Mucosa of gallbladder (tissue), 1 donor: ENCODE data around the gene XK. TPM values are rescaled to one million over a fixed set of nuclear protein-coding genes. Genes with fewer than 3 reads are reported as not detected.

ENCODE experiments used
- DNase-seq: peaks from one replicate; pipeline ENCODE4 v3.0.0-alpha.2; 2020; ENCODE audit warnings: low spot score
- total RNA-seq: library from RNA; stranded (reverse); gene quantifications from one replicate; pipeline ENCODE4 v1.2.1, GENCODE V29; 2021
- donor health status: DM: no; HTN: no; CAD: no.

XK gene
- total RNA-seq, 1 donor from 2014 or later: 2.8 TPM

DNA sequence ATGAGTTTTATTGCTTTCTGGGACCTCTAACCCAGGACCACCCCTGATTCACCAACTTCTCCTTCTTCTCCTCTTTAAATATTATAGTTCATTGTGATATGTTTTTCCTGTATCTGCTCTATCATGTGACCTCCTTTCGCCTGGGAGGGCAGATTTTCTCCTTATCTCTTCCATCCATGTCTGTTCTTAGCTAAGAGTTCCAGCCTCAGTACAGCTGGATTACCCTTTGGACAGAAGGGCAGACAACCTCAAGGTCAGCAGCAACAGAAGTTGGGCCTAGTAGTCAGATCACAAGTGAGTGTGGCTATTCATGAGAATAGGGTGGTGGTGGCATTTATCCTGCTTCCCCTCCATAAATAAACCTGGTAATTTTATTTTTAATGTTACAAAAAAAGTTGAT, 5.7 kb upstream of the XK start:
- no peak for DNase-seq

DNA sequence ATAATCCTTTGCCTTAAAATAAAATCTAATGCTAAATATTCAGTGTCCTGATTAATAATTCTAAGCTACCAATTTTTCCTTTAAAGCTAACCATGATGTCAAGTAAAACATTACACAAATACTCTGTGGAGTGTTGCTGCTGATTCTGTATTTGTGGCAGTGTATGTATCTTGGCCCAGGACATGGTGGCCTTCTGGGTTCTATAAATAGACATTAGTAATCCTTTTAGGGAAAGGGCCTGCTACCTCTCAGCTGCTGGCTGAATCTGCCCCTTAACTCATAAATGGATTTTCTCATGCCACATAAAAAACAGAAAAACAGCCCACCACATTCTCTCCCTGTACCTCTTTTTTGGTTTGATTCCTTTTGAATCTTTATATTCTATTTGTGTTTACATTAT, 1.2 kb upstream of the XK start:
- no peak for DNase-seq

DNA sequence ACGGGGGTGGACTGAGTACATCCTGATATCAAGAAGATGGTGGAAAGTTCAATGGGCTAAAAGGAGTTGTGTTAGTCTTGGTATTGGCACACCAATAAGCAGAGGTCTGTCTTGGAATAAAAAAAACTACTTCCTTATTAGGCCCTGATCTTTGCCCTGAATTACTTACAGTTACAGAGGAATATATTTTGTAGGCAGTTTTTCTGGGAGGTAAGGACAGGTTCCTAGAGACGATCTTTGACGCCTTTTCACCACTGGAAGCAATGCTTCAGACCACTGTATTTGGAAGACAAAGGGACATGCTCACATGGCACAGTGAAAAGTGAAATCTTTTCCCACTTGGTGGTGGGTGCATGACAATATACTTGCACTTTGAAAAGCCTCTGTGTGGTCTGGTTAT, 618 bp upstream of the XK start:
- DNase-seq: no peak

DNA sequence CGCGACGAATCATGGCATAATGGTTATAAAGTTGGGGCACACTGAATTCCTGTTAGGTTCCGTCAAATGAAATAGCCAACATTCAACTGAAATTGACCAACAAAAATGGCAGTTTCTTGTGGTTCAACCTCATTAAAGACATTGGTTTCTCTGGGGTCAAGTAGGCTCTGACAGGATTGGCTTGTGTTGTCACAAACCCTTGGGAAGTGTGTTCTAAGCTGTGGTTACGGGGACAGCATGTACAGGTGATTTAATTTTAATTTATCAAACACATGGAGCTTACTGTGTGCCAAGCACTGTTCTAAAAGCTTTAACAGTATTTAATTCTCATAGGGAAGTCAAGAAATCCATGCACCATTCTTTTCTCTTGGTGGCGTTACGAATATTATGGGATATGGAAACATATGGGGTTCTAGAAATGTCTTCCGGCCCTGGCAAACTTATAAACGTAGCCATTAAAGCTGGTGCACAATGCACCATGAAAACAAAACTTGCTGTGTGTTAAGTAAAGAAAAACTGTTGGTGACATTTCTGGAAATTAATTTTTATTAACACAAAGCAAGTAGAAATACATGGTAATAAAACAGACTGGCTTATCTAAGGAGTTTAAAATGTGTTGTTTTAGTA, 891 bp downstream of the XK start:
- no peak for DNase-seq

DNA sequence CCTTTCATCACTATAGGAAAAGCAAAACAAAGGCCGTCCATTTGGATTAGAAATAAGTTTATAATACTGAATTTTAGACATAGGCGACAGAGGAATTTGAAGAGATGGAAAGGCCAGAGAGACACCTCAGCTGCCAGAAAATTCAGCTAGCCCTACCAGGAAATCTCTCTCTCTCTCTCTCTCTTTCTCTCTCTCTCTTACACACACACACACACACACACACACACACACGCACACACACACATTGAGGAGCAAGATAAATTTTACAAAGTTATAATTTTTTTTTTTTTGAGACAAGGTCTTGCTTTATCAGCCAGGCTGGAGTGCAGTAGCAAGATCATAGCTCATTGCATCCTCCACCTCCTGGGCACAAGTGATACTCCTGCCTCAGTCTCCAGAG, 1.4 kb downstream of the XK start:
- no peak for DNase-seq

DNA sequence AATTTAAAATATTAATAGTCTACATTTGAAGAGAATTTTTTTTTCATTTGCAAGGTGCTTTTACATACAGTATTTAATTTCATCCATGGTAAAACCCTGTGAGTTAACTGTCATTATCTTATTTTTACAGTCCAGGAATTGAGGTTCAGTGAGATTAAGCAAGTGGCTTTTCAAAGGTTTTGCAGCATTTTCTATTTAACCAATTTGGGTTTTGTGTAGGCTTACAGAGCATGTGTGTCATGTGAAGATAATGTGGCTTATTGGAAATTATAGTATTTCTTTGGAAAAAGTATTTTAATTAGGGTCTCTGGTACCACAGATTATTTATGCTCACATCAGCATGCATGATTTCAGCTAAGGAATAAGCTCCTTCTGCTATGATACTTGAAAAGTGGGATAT, 4.5 kb downstream of the XK start:
- no peak for DNase-seq

DNA sequence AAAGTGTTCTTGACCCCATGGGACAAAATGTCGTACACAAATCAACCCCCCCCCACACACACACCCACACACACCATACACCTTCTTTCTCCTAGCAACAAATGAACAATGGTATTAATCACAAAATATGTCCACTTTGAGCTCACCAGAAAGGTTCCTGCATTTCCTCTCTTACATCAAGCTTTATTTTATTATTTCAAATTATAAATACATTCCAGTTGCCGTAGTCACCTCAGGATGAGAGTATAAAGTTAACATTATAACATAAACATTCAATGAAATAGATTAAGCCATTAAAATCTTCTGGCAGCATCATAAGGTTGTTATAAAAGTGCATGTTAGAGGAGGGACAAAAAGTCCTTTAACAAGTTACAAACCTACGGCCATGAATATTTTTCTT, 7.3 kb downstream of the XK start:
- no peak for DNase-seq

DNA sequence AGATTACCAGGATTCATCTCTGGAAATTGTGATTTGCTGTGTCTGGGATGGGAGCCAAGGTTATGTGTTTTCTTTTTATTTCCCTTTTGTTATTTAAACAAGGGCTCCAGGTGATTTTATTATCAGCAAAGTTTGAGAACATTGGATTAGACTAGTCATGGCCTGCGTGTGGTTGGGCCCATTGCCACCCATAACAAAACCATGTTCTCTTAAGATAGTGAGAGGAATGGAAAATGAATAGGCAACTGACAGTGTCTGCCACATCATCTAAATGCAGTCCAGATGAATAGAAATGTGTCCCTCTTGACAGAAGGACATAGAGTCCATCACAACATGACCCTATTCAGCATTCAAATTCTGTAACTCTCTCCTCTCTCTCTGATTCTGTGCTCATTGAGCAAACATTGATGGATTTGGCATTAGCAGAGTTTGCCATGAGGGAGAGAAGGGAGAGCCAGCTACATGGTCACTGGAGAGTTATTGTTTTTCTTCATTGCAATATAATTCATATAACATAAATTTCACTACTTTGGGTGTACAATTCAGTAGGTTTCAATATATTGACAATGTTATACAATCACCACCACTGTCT, 11.7 kb downstream of the XK start:
- no peak for DNase-seq

DNA sequence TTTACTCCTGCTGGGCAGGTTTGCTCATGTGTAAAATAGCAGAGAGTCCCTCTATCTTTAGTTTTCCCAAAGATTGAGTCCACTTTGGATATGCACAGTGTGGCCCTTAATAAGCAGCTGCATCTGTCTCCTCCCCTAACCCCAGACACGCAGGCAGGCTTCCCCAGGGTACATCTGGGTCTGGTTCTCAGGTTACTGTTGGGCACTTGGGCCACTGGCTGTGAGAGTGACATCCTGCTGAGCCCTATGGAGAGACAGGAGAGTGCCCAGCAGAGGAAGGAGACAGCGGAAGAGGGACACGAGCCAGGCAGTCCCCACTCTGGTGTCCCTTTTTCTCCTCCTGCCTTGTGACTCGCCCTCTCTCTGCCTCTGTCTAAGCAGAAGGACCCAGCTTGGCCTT, 16.0 kb downstream of the XK start:
- DNase-seq: no peak

DNA sequence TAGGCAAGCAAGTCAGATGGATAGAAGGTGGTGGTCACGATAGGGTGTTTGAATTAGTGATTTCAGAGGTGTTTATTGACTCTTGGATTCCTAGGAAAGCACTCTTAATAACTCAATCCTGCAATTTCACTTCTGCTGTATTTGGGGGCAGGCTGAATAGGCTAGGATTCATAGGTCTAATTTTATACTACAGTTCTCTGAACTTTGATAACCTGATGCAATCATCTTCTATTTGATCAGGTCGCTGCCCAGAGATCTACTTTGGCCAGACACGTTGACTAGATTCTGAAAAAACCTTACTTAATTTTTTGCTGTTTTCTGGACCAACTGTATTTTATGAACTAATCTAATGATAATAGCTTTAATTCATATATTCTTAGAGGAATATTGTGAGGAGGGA, 26.4 kb downstream of the XK start:
- DNase-seq: no peak

DNA sequence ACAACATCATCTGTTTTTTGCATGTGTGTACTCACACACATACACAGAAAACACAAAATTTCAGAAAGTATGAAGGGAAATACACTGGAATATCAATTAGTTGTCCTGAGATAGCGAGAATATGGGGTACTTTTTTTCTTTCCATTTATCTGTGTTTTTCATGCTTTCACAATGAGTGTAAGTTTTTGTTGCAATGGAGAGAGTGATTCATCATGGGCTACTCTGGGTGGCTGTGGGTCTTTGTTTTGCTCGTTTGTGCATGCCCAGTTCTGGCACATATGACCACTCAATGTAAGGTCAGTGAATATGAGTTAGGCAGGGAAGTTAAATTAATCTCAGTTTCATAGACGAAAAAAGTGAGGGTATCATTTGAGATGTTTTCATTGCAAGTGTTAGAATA, 26.9 kb downstream of the XK start:
- no peak for DNase-seq

DNA sequence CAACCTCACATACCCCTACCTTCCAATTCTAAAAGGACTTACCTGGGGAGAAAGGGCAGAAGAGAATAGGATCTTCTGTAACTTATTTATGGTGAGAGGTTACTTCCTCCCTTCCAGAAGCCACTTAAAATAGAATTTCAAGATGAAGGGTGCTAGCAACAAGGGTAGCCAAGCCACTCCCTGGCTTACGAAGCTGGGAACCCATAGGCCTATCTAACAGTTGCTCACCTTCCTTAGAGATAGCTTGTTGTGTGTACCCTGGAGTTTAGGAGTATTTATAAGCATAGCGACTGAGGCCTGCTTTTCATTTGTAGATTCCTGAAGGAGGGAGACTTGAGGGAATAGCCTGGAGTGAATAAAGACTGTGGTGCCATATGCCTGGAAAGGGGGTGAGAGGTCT, 28.9 kb downstream of the XK start:
- no peak for DNase-seq

DNA sequence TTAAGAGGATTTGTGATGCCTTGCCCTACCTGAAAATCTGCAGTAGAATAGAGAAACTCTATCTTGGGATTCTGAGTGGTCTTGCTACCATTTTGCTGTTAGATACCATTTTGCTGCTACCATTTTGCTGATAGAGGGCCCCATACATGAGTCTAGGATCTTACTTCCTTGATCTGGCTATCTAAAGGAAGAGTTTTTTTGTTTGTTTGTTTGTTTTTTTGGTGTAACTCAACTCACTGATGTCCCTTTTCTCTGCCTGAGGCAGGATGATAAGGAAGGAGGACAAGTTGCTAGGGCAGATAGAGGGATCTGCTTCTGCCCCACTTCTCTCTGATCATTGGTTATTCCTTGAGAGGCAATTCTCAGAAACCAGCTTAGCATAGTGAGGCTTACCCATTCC, 31.0 kb downstream of the XK start:
- DNase-seq: no peak

DNA sequence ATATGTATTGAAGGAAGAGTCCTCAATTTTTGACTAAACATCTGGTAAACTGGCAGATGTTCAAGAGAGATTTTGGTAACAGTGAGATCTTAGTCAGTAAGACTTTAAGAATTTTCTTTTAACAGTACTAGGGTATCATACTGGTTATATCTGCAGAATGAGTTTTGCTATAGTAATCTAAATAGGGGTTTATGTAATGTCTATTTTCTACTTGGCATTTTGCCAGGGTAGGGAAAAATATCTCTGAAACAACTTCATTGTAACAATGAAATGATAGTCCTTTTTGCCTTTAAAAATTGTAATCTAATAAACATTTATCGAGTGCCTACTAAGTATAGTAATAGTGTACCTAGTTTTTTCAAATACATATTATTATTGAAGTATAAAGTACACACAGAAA, 32.1 kb downstream of the XK start:
- DNase-seq: no peak

DNA sequence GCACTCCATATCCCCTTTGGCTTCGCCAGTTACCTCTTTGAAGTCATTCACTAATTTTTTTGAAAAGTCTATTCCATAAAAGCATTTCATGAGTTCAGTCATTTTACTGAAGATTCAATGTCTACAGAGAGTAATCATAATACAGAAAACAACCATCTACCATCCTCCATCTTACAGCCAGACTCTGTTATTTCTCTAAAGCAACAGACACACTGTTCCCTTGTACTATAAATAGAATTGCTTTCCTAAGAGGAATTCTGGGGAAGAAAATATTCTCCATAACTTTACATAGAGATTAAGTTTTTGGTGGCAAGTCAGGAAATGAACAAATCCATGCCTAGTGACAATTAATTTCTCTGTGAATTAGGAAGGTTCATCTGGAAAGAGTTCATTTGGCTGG, 37.0 kb downstream of the XK start:
- no peak for DNase-seq

DNA sequence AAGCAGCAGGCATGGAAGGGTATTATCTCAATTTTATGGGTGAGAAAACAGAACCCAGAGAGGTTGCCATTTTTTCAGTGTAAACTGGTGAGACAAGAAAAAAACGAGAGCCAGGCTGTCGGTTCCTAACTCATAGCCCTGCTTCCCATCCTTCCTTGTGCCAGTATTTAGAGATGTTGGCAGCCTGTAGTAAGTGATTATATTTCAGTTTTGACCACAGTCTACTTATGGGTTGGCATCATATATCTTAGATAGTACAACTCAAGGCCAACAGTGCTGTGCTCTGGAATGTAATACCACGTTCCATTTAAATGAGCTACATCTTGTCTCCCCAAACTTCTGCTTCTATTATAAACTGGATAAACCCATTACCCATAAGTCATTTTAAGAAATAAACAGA, 40.8 kb downstream of the XK start:
- no peak for DNase-seq

DNA sequence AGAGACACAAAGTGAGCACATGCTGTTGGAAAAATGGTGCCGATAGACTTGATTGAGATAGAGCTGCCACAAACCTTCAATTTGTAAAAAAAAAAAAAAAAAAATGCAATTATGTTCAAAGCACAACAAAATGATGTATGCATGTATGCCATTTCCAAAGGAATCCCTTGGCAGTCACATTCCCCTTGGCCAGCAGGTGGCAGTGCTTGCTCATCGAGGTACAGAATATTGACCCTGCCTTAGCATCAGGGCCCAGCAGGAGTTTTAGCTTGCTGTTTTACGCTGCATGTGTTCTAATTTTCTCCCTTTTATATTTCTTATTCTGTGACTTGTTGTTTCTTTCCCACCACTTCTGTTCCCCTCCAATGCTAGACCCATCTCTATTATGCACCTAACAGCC, 59.8 kb downstream of the XK start:
- DNase-seq: peak; percentile 81

DNA sequence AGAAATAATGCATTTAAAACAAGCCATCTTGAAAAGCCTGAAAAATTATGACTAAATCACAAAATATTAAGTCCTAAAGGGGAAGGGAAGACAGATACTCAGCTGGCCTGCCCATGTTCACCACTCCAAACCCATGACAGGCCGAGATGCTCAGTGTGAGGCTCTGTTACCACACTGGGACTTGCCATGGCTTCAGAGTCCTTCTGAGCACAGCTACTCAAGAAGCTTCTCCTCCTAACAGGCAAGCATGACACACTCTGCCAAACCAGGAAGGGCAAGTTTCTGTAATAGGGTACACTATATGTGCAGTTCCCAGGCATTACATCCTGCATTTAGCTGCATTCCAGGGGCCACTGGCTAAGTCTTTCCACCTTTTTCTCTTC, 60.2 kb downstream of the XK start:
- DNase-seq: no peak

DNA sequence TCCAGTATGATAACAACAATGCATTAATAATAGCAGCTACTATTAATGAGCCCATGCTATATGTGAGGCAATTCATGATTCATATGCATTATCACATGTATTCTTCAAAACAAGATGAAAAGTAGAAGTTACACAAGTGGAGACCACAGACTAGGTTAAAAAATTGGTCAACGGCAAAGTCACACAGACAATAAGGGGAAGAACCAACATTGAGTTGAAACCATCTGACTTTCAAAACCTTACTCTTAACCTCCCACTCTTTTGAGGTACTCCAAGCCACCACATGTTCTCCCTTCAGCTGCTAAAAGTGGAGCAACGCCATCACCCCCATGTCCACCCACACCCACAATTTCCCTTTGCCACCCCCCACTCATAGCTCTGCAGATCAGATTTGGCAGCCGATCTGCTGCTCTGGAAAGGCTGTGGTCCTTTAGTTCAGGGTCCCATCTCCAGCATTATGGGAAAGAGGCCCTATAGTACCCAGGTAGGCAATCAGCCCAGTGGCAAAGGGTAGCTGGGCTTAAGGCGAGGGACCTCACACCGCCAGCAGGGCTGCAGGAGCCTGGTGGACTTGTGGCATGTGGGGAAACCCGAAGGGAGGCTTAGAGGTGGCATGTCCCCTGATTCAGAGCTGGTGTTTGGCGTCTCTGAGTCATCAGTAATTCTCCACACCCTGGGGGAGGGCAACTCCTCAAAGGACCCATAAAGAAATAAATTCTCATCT, 60.8 kb downstream of the XK start:
- DNase-seq: no peak

DNA sequence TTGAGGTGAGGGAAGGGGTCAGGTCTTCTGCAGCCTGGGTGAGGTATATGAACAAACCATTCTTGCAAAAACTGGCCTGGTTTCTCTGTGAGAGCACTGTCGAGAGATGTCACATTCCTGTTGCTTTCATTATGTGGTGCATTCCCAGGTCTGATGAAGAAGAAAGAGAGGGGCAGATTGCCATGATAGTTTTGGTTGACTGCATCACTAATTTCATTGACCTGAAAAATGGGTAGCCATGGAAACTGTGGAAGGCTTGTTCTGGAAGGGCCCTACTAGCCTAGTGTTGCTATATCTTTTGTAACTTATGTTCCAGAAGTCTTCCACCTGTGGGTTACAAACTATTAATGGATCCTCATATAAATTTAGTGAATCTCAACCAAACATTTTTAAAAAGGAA, 61.4 kb downstream of the XK start:
- DNase-seq: no peak

DNA sequence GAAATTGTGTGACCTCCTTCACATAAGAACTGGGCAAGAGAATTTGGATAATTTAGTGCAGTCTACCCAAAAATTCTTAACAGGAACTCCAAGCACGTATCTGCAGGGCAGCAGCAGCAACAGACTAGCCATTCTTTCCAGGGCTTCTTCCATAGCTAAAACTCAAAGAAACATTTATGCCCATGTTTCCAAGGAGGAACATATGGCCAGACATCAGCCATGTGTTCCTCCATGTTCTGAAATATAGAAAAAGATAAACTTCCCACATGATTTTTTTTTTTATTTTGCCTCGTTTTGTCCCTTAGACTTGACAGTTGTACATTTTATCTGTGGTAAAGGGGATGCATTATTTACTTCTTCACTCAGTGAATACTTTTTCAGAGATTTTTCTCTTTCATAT, 66.7 kb downstream of the XK start:
- no peak for DNase-seq

DNA sequence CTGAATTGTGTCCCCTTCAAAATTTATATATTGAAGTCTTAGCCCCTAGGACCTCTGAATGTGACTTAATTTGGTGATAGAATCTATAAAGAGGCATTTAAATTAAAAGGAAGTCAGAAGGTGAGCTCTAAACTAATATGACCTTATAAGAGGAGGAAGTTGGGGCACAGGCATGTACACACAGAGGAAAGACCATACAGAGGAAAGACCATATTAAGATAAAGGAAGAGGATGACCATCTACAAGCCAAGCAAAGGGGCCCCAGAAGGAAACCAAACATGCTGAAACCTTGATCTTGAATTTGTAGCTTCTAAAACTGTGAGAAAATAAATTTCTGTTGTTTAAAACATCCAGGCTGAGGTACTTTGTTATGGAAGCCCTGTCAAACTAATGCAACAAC, 67.3 kb downstream of the XK start:
- DNase-seq: no peak

DNA sequence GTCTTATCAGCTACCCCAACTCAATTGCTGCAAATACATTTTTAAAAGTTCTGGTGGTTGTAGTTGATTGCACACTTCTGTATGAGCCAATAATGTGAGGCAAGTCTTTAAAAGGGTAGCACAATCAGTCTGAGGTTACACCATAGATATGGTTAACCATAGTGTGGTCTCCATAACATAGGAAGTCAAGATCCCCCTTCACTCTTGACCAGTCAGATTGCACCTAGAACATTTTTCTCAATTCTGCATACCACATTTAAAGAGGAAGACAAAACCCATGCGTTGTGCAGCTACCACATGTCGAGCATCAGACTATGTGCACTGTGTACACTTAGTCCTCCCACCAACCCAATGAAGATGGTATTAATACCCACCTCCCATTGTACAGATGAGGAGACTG, 67.8 kb downstream of the XK start:
- no peak for DNase-seq

DNA sequence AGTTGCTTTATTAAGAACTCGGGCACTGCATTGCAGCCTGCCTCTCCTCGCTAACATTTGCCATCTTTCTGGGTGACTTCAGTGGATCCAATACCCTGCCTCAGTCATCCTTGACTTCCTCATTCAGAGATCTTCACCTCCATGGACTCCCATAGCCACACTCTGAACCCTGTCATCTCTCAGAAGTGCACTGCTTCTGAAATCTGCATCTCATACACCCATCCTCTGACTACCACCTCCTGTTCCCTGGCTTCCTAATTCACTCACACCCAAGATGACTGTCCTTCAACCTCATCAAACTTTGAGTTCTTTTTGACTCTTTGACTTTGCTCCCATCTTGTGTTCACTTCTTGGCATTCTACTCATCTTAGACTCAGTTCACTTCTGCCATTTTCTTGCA, 68.9 kb downstream of the XK start:
- no peak for DNase-seq
